Stimulated activated CD4-positive, alpha-beta T cell treated with anti-CD3 and anti-CD28 coated beads, Interleukin-12 subunit alpha, Interleukin-12 subunit beta, amount 100 ng/mL, for 4 hours (primary cell): ENCODE results near the gene OSBPL9.
"Not testable (repeated sequence)": the region's sequence is repeated elsewhere in the genome, so short reads cannot be mapped to it uniquely, and the experiment has no call there.

Experiments used
- DNase-seq: peaks from one replicate; pipeline ENCODE4 v3.0.0-alpha.2; 2020

Gene OSBPL9

GRCh38 chr1:51639694-51640093, 22.8 kb downstream of the OSBPL9 start:
- DNase-seq, result no peak

DNA sequence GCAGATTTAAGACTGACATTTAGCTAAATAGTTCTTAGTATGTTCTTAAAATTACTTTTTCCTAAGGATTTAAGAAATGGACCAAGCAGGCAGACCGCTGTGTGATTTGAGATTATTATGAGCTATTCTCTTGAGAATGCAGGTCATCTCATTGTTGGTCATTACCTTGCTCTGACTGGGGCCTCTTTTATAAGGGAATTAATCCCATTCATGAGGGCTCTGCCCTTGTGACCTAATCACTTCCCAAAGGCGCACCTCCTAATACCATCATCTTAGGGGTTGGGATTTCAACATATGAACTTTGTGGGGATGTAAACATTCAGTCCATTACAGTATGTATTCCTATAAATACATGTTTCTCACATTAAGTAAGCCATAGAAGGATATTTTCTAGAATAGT, 24.2 kb downstream of the OSBPL9 start:
- DNase-seq, result no peak

GRCh38 chr1:51642739-51643142, 25.8 kb downstream of the OSBPL9 start:
- no peak for DNase-seq

- no peak for DNase-seq
Measured at GRCh38 chr1:51643362-51643761, 26.5 kb downstream of the OSBPL9 start.

- no peak for DNase-seq
Measured at GRCh38 chr1:51644020-51644419, 27.1 kb downstream of the OSBPL9 start.

GRCh38 chr1:51644533-51645197, 27.8 kb downstream of the OSBPL9 start:
- no peak for DNase-seq

GRCh38 chr1:51646592-51646991, 29.7 kb downstream of the OSBPL9 start:
- not testable (repeated sequence) for DNase-seq

GRCh38 chr1:51648180-51649109, 31.6 kb downstream of the OSBPL9 start:
- no peak for DNase-seq

DNA sequence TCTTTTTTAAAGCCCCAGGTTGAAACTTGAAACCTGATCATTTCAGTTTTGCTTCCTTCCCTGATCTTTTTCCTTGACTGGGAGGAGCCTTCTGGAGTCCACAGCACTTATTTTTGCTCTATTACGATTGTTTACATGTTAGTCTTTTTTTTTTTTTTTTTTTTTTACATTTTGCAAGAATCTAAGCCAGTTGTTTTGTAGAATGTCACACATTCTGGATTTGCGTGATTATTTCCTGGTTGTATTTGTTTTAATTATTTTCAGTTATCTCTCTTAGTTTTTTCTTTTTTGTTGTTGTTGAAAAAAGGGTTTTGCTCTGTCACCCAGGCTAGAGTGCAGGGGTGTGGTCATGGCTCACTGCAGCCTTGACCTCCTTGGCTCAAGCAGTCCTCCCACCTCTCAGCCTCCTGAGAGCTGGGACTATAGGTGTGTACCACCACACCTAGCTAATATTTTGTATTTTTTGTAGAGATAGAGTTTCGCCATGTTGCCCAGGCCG, 32.8 kb downstream of the OSBPL9 start:
- no peak for DNase-seq

- no peak for DNase-seq
Measured at GRCh38 chr1:51650198-51650597, 33.3 kb downstream of the OSBPL9 start.

DNA sequence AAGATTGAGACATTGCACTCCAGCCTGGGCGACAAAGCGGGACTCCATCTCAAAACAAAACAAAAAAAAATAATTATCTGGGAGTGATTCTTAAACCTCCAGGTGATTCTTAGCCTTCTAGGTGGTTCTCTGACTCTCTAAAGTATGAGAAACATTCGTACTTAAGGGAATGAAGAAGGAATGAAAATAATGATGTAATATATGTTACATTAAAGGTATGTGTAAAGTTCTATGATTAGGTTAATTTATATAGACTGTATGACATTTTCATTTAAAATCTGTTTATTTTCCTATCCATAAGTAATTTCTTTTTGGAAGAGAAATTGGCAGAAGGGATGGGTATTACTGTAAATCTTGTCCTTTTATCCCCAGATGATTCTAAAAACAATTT, 34.7 kb downstream of the OSBPL9 start:
- DNase-seq, result no peak

DNA sequence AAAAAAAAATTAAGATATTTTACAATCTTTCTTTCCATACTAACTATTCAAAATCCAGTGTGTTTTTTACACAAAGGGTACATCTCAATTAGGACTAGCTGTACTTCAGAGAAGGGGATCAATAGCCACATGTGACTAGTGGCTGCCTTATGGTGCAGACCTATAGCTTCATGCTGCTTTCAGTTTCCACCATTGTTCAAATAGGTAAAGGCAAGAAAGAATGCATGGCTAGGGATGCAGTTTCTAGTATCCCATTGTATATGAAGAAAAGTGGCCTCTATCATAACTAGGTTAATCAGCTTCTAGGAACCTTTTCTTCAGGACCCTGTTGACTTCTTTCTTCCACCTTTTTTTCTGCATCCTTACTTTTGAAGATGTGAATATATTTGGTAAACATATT, 35.7 kb downstream of the OSBPL9 start:
- no peak for DNase-seq

- no peak for DNase-seq
Measured at GRCh38 chr1:51653127-51653526, 36.2 kb downstream of the OSBPL9 start.

GRCh38 chr1:51654000-51654399, 37.1 kb downstream of the OSBPL9 start:
- no peak for DNase-seq

- DNase-seq, result no peak
Measured at GRCh38 chr1:51656374-51656773, 39.5 kb downstream of the OSBPL9 start.

DNA sequence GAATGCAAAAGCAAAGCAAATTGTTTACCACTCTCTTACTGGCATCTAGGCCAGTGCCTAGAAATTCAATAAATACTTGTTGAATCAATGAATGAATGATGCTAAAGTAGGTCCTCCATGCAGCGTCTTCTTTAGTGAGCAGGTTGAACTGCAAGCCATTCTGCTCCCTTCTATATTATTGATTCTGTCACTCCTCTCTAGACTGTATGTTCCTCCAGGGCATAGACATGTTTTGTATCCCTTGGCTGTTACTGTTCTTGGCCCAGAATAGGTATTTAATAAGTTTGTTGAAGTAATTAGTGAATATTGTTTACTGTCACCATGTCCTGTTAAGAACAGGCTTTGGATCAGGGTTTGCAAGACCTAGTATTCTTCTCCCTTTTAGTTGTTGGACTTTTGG, 43.7 kb downstream of the OSBPL9 start:
- DNase-seq, result no peak

GRCh38 chr1:51661081-51661518, 44.2 kb downstream of the OSBPL9 start:
- no peak for DNase-seq

DNA sequence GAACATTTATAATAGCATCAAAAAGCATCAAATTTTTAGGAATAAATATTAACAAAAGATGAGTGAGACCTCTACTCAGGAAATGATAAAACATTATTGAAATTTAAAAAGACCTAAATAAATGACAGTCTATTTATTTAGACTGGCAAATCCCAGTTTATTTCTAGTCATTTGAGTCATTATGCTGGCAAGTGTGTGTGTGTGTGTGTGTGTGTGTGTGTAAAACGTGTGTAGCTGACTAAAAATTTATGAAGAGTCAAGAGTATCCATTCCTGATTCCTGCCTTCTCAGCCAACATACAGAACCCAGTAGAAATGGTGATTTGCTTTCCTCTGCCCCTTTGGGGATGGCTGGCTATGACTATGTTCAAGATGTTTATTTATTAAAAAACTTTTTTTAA, 46.2 kb downstream of the OSBPL9 start:
- no peak for DNase-seq

- DNase-seq, result no peak
Measured at GRCh38 chr1:51663721-51664120, 46.8 kb downstream of the OSBPL9 start.

DNA sequence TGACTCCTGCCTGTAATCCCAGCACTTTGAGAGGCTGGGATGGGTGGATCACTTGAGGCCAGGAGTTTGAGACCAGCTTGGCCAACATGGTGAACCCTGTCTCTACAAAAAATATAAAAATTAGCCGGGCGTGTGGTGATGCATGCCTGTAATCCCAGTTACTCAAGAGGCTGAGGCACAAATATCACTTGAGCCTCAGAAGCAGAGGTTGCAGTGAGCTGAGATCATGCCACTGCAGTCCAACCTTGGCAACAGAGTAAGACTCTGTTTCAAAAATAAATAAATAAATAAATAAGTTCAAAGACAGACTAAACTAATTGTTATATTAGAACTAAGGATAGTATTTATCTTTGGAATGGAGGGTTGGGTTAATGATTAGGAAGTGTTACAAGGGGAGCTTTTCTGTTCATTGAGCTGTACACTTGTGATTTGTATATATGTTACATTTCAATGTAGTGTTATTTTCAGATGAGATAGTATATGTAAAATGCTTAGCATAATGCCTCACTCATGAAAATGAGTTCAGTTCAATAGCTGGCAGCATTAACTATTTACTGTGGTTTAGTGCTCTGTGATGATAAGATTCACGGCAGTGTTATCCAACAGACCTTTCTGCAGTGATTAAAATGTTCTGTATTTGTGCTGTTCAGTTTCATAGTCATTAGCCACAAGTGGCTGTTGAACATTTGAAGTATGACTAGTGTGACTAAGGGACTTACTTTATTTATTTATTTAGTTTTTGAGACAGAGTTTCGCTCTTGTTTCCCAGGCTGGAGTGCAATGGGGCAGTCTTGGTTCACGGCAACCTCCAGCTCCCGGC, 47.7 kb downstream of the OSBPL9 start:
- DNase-seq, result no peak

GRCh38 chr1:51666478-51666877, 49.6 kb downstream of the OSBPL9 start:
- DNase-seq, result no peak

DNA sequence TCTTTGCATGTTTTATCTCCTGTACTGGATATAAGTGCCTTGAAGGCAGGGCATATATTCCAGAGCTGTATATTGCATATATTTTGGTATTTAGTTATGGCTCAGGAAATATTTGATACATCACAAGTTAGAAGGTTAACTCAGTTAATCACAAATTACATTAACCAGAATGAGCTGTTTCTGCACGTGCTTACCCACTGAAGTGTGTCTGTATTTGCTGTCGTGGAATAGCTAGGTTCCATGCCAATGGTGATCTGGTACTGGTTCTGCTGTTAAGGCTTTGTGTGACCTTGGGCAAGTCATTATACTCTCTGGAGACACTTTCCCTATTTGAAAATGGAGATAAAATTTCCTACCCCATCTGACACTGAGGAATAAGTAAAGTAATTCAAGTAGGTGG, 50.7 kb downstream of the OSBPL9 start:
- DNase-seq, result no peak

DNA sequence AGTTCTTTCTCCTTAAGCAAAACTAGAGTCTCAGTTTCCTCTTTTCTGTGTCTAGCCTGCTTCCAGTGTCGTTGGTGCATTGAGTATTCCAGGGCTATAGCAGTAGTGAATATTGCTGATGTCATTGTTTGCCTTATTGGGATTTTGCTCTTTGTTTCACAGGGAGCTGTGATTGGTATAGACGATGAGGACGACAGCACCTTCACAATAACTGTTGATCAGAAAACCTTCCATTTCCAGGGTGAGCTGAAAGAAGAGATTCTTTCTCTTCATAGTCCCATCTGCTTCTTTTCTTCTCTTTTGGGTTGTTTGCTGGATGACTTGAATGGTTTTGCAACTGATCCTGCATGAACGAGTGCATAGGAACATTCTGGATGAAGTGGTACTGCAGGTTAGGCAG, 52.4 kb downstream of the OSBPL9 start:
- no peak for DNase-seq
